Left lung (tissue), 10 donors: ENCODE results near the gene EMILIN2. TPM values are rescaled to one million over a fixed set of nuclear protein-coding genes. Genes with fewer than 3 reads are reported as not detected.

Source experiments
- ATAC-seq: fragments of 200-7000 bp; cut with Tn5 transposase; one replicate; pipeline ENCODE4 v1.9.1; 2020; ENCODE audit warnings: moderate library complexity
- DNase-seq, 4 donors: peaks; one replicate each; pipeline ENCODE4 v3.0.0-alpha.2; 2013 to 2020
- H3K27ac ChIP-seq, 2 donors: fragments of 200-600 bp; sonication (generic) in 1 of 2; one replicate each; pipeline versions ENCODE4 v1.5.0 to v1.8.0; 2020 to 2021
- H3K27me3 ChIP-seq, 2 donors: fragments of 200-600 bp; sonication (generic) in 1 of 2; one replicate each; pipeline versions ENCODE4 v1.5.0 to v1.8.0; 2020 to 2021
- H3K36me3 ChIP-seq, 2 donors: fragments of 200-600 bp; sonication (generic) in 1 of 2; one replicate each; pipeline versions ENCODE4 v1.5.0 to v1.8.0; 2020 to 2021
- H3K4me1 ChIP-seq, 2 donors: fragments of 200-600 bp; one replicate each; pipeline ENCODE4 v1.8.0; 2021
- H3K4me3 ChIP-seq, 2 donors: fragments of 200-600 bp; sonication (generic) in 1 of 2; one replicate each; pipeline versions ENCODE4 v1.5.0 to v1.8.0; 2020 to 2021; ENCODE audit warnings: mild to moderate bottlenecking in 1 of 2
- H3K9me3 ChIP-seq, 2 donors: fragments of 200-600 bp; sonication (generic) in 1 of 2; one replicate each; pipeline versions ENCODE4 v1.5.0 to v1.8.0; 2020 to 2021
- intact Hi-C, 2 donors: fragments of 100-400 bp; cut with DNase I; formaldehyde crosslinking; loops; one replicate each; pipeline versions ENCODE4 v1.11.2 to v1.14.2; 2022
- polyA plus RNA-seq, 6 donors: library from polyadenylated mRNA; unstranded; fragments of 120-200 nt; gene quantifications; one replicate each; pipeline ENCODE4 v1.2.1, GENCODE V29; 2013; ENCODE audit not compliant: insufficient read length in 6 of 6
- total RNA-seq, 2 donors: library from RNA; stranded (reverse); fragmentation: NEBNext Ultra II Directional; extraction: Animal tissue kit (Norgen Biotek cat#: 25700); gene quantifications; one replicate each; pipeline ENCODE4 v1.2.1, GENCODE V29; 2021
- TF ChIP-seq, protein P1 (sequence below), 2 donors: fragments of 200-600 bp; sonication (generic) in 1 of 2; IDR thresholded peaks; one replicate each; pipeline versions ENCODE4 v1.5.0 to v1.8.0; 2021; ENCODE audit warnings: antibody characterized with exemption in 2 of 2
- donor health status: DM: no; HTN: yes; CAD: no.
- donor health status: DM: no; HTN: no; CAD: no.

Gene EMILIN2
- total and polyA plus RNA-seq, 8 donors = 10.6 to 56.2 (median 15.1) TPM

DNA sequence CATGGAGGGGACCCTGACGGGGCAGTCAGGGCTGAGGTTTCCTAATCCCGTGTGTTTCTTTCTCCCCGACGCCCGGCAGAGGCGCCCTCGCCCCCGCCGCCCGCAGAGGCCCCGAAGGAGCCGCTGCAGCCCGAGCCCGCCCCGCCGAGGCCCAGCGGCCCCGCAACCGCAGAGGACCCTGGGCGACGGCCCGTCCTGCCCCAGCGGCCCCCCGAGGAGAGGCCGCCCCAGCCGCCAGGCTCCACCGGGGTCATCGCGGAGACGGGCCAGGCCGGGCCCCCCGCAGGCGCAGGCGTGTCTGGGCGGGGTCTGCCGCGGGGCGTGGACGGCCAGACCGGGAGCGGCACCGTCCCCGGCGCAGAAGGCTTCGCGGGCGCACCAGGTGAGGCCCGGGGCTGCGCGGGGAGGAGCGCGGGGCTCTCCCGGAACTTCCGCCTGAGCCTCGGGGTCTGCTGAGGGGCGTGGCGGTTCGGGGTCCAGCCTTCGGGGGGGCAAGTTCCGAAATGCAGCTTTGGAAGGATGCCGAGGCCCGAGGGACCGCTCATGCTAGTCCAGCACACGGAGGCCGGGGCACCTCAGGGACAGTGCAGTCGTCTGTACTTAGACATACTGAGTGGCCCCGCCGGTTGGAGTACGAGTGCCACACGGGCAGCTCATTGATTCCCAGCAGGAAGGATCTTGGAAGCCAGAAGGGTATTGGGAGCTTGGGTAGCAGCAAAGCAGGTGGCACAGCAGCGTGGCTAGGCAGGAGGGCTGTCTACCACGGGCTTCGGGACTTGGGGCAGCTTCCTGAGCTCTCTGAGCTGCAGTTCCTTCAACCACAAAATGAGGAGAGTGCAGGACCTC lies 60.1 kb downstream of the EMILIN2 start:
- DNase-seq (peak in 3 of 4 donors; percentile 38 to 87 (median 48)), ATAC-seq (peak; percentile 65)
- peaks cover 0 to 54% of the 10 kb centered on the region in 2 donors for H3K4me1 ChIP-seq
- no peaks in the 10 kb centered on the region for H3K27me3 ChIP-seq
- H3K4me3 ChIP-seq = peak overlapping the region; percentile 65
- no peaks in the 10 kb centered on the region for H3K9me3 ChIP-seq
- H3K27ac ChIP-seq = peak overlapping the region; percentile 75
- TF ChIP-seq, protein P1, sequence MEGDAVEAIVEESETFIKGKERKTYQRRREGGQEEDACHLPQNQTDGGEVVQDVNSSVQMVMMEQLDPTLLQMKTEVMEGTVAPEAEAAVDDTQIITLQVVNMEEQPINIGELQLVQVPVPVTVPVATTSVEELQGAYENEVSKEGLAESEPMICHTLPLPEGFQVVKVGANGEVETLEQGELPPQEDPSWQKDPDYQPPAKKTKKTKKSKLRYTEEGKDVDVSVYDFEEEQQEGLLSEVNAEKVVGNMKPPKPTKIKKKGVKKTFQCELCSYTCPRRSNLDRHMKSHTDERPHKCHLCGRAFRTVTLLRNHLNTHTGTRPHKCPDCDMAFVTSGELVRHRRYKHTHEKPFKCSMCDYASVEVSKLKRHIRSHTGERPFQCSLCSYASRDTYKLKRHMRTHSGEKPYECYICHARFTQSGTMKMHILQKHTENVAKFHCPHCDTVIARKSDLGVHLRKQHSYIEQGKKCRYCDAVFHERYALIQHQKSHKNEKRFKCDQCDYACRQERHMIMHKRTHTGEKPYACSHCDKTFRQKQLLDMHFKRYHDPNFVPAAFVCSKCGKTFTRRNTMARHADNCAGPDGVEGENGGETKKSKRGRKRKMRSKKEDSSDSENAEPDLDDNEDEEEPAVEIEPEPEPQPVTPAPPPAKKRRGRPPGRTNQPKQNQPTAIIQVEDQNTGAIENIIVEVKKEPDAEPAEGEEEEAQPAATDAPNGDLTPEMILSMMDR (IDR thresholded peaks at IDR 0.05) = no peak
- H3K36me3 ChIP-seq = peaks cover 0 to 39% of the 10 kb centered on the region in 2 donors
- intact Hi-C loops = no loop called here

DNA sequence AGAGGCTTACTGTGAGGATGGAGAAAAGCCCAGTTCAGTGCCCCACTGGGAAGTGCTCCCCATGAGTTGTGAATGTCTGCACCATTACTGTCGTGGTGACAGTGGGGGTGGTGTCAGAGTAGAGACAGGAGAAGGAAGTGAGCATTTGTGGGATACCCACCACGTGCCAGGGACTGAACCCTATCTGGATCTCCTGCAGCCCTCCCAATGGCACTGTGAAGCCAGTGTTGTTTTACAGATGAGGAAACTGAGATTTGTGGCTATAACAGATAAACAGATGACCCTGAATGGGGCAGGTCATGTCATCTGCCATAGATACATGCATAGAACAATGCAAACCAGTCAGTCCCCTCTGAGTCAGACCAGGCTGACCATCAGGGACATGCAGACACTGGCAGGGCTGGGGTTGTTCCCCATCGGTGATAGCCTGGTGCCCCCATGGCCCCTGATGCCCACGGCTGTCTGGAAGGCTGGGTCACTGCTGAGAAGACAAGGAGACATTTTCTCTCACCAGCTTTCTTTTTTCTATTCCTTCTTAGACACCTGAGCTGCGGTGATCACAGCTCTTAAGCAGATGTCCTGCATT lies 60.8 kb downstream of the EMILIN2 start:
- DNase-seq = peak in 1 of 4 donors; percentile 41
- intact Hi-C loops = no loop called here
- H3K4me3 ChIP-seq = peak overlapping the region in 1 of 2 donors; percentile 65

GRCh38 chr18:2908166-2908945 lies 61.5 kb downstream of the EMILIN2 start:
- no peaks in the 10 kb centered on the region for H3K27me3 ChIP-seq
- TF ChIP-seq, protein P1 (IDR thresholded peaks at IDR 0.05) = no peak
- peaks cover 0 to 53% of the 10 kb centered on the region in 2 donors for H3K36me3 ChIP-seq
- DNase-seq (no peak), ATAC-seq (no peak)
- H3K4me3 ChIP-seq = no peak overlapping the region
- H3K27ac ChIP-seq = no peak overlapping the region
- H3K4me1 ChIP-seq = peaks cover 0 to 40% of the 10 kb centered on the region in 2 donors
- intact Hi-C loops = no loop called here
- no peaks in the 10 kb centered on the region for H3K9me3 ChIP-seq

More for the DNA sequence above, 60.8 kb downstream of the EMILIN2 start:
- ATAC-seq = peak; percentile 3
- TF ChIP-seq, protein P1 (IDR thresholded peaks at IDR 0.05) = no peak
- Histone ChIP-seq H3K27me3 (no peaks in the 10 kb centered on the region), H3K36me3 (peaks cover 0 to 46% of the 10 kb centered on the region in 2 donors), H3K4me1 (peaks cover 0 to 48% of the 10 kb centered on the region in 2 donors), H3K27ac (peak overlapping the region; percentile 75), H3K9me3 (no peaks in the 10 kb centered on the region)

- H3K27ac ChIP-seq = no peak overlapping the region
- intact Hi-C loops = no loop called here
- TF ChIP-seq, protein P1 (IDR thresholded peaks at IDR 0.05) = no peak
- peaks cover 0 to 59% of the 10 kb centered on the region in 2 donors for H3K36me3 ChIP-seq
- ATAC-seq (no peak), DNase-seq (no peak)
- H3K4me3 ChIP-seq = no peak overlapping the region
- H3K4me1 ChIP-seq = peaks cover 0 to 35% of the 10 kb centered on the region in 2 donors
- no peaks in the 10 kb centered on the region for H3K27me3 ChIP-seq
- H3K9me3 ChIP-seq = no peaks in the 10 kb centered on the region
Measured at GRCh38 chr18:2908946-2909335, 62.1 kb downstream of the EMILIN2 start.
